Fibroblast of skin of left biceps (primary cell): ENCODE measurements around the gene NCAM1.
A peak's percentile ranks its signal among the peaks of the same experiment; 100 is the strongest.

Experiments used
- DNase-seq, 2 experiments: peaks; one replicate each; pipeline ENCODE4 v3.0.0-alpha.2; 2013; ENCODE audit warnings: low read depth in 2 of 2

Gene NCAM1

DNA sequence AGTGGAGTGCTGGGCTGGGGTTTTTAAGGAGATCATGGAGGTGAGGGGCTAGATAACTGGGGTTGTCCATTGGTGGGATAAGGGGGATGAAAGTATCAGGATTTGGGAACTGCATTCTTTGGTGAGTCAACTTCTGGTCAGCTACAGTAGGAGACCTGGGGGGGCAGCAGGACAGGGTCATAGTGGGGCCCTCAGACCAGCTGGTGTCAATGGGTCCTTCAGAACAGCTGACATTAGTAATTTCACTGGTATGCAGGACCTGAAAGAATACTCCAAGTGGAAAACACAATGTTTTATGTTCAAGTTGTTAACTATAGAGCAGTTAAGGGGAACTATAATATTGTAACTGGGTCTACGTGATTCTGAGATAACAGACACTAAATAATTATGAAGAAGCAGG, 350.3 kb downstream of the NCAM1 start:
- DNase-seq = no peak

DNA sequence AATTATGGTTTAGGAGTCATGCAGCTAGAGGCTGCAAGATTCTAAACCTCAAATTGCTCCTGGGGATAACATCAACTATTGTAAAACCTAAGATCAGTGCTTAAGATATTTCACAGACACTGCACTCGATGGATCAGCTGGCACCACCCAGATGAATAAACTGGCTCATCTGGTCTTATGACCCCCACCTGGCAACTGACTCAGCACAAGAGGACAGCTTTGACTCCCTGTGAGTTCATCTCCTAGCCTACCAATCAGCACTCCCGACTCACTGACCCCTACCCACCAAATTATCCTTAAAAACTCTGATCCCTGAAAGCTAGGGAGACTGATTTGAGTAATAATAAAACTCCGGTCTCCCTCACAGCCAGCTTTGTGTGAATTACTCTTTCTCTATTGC, 352.4 kb downstream of the NCAM1 start:
- no peak for DNase-seq

DNA sequence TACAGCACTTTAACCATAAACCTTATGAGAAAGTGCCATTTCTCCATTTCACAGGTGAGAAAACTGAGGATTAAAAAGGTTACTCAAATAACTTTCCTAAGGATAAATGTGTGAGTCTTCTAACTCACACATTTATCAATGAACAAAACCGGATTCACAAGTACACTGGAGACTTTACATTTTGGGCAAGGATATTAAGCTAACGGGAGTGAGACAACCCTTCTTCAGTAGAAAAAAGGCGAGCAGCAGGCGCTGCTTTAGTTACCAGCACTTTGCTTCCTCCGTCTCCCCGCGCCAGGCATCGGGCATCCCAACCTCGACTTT, 352.8 kb downstream of the NCAM1 start:
- no peak for DNase-seq

DNA sequence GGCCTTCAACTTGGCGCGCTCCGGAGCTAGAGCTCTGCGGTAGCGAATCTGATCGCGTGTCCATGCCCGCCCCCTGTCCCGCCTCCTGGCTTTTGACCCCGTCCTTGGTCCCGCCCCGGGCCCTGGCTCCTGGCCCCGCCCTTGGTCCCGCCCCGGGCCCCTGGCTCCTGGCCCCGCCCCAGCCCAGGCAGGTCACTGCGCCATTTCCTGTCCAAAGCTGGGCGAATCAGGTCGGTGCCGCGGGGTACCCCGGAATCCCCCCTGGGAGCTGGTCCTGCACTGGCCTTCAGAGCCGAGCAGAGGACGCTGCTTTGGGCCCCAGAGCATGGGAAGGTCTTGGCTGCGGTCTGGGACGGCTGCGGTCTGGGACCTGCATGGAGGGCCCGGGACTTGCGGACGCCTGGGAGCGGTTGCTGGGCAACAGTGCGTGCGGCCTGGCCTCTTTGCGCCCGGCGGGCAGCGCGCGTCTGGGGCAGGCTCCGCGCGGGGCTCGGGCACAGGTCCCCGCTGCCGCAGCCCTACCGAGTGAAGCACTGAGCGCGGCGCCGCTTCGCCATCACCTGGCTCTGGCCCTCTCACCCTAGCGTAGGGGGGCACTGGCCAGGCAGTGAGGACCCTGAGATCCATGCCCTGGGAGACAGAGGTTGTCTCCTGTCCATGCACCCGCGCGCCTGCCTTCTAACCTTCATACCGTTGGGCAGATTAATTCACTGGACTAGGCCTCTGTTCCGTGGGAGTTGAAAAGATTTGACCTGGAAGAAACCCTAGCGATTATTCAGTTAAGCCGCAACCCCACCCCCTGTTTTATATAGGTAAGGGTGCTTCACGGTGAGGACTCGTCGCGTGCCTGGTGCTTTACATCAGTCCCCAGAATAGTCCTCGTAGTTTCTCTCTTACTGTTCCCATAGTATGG, 353.4 kb downstream of the NCAM1 start, which contains the start of gene TTC12:
Gene TTC12, plus strand, starts transcription at position 195 of the 913 bp plus-strand sequence. CDS start 1,675 bp downstream, outside the sequence.
- DNase-seq = peak; percentile 36 to 45

GRCh38 chr11:113315811-113316210, 354.6 kb downstream of the NCAM1 start:
- no peak for DNase-seq

GRCh38 chr11:113316256-113316655, 355.0 kb downstream of the NCAM1 start:
- DNase-seq = no peak

GRCh38 chr11:113317339-113317738, 356.1 kb downstream of the NCAM1 start:
- no peak for DNase-seq

DNA sequence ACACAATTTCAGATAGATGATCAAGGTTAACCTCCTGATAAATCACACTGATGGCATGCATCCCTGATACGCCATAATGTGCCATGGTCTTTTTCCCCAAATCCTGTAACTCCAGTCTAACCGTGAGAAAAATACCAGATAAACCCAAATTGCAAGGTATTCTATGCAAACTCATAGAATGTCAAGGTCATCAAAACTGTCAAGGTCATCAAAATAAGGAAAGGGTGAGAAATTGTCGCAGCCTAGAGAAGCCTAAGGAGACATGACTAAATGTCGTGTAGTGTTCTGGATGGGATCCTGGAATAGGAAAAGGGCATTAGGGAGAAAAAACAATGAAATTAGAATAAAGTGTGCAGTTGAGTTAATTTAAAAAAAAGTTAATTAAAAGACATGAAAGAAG, 357.9 kb downstream of the NCAM1 start:
- DNase-seq = no peak

DNA sequence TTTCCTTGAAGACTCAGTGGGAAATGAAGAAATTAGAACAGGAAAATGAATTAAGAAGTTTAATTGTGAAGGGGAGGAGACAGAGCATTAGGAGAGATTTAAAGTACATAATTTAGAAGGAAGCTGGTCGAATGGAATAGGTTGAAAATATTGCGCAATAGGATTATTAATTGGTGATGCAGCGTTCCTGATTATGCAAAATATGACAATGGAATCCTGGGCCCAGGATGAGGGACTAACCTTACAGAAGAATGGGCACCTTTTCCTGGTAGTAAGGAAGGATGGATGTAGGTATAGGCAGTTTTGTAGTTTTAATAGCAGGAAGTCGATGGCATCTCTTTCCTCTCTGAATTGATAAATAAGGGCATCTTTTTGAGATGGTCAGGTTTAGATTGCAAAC, 360.9 kb downstream of the NCAM1 start:
- DNase-seq = no peak

GRCh38 chr11:113324250-113324649, 363.0 kb downstream of the NCAM1 start:
- no peak for DNase-seq
